RKO (cell line): Measurements from ENCODE around the gene C1RL.
A peak's percentile ranks its signal among the peaks of the same experiment; 100 is the strongest.

ENCODE experiments used
- DNase-seq: peaks from one replicate; pipeline ENCODE4 v3.0.0-alpha.2; 2016; ENCODE audit warnings: low spot score

Gene C1RL

GRCh38 chr12:7136676-7137075, 27.7 kb upstream of the C1RL start:
- DNase-seq = no peak

- DNase-seq = no peak
These were observed 27.1 kb upstream of the C1RL start for GRCh38 chr12:7136071-7136470.

GRCh38 chr12:7134396-7135166, 25.6 kb upstream of the C1RL start:
- no peak for DNase-seq

- no peak for DNase-seq
These were observed 22.5 kb upstream of the C1RL start for GRCh38 chr12:7131502-7131866.

- peak; percentile 61 for DNase-seq
These were observed 21.9 kb upstream of the C1RL start for GRCh38 chr12:7130701-7131501.

- peak; percentile 81 for DNase-seq
These were observed 21.1 kb upstream of the C1RL start, which contains the start of gene CLSTN3 for GRCh38 chr12:7129872-7130691. CLSTN3 (plus strand) TSS chr12:7130371; CDS start chr12:7130649, 278 bp downstream.

- DNase-seq = no peak
These were observed 20.4 kb upstream of the C1RL start for GRCh38 chr12:7129287-7129871.

- DNase-seq = no peak
These were observed 19.8 kb upstream of the C1RL start, which contains the start of gene RBP5 for GRCh38 chr12:7128681-7129286. RBP5 (minus strand) TSS chr12:7128889; CDS start chr12:7128775, 114 bp downstream.

- no peak for DNase-seq
These were observed 19.1 kb upstream of the C1RL start for GRCh38 chr12:7127916-7128626.

GRCh38 chr12:7125632-7126227, 16.7 kb upstream of the C1RL start:
- no peak for DNase-seq

GRCh38 chr12:7123806-7124522, 14.9 kb upstream of the C1RL start:
- DNase-seq = no peak

- no peak for DNase-seq
These were observed 14.1 kb upstream of the C1RL start for GRCh38 chr12:7122811-7123769.

GRCh38 chr12:7121324-7121723, 12.3 kb upstream of the C1RL start:
- DNase-seq = no peak

GRCh38 chr12:7120166-7120565, 11.2 kb upstream of the C1RL start:
- DNase-seq = no peak

- DNase-seq = no peak
These were observed 9.9 kb upstream of the C1RL start for GRCh38 chr12:7118881-7119280.

- no peak for DNase-seq
These were observed 8.7 kb upstream of the C1RL start for GRCh38 chr12:7117670-7118069.

GRCh38 chr12:7116916-7117315, 7.9 kb upstream of the C1RL start:
- no peak for DNase-seq

GRCh38 chr12:7116196-7116595, 7.2 kb upstream of the C1RL start:
- no peak for DNase-seq

- no peak for DNase-seq
These were observed 5.8 kb upstream of the C1RL start for GRCh38 chr12:7114851-7115250.
